ENCODE results near the gene GLI1.
"Not testable (repeated sequence)": the region's sequence is repeated elsewhere in the genome, so short reads cannot be mapped to it uniquely, and the experiment has no call there.

The GLI1 gene

GRCh38 chr12:57476993-57477709 is 17.6 kb downstream of the GLI1 start:
- DNase-seq, result no peak

- DNase-seq, result no peak
Observed at GRCh38 chr12:57477710-57478681, 18.4 kb downstream of the GLI1 start.

- DNase-seq, result no peak
Observed at GRCh38 chr12:57479043-57479375, 19.4 kb downstream of the GLI1 start.

GRCh38 chr12:57479376-57480115 is 20.0 kb downstream of the GLI1 start, which contains the start of gene ARHGAP9:
ARHGAP9 (minus strand) TSS chr12:57479866; CDS start chr12:57479406, 460 bp downstream.
- DNase-seq, result no peak

- DNase-seq, result no peak
Observed at GRCh38 chr12:57481671-57482070, 22.1 kb downstream of the GLI1 start.

- no peak for DNase-seq
Observed at GRCh38 chr12:57483466-57483865, 23.9 kb downstream of the GLI1 start.

GRCh38 chr12:57485695-57486094 is 26.1 kb downstream of the GLI1 start:
- no peak for DNase-seq

GRCh38 chr12:57487055-57487596 is 27.5 kb downstream of the GLI1 start:
- DNase-seq, result no peak

GRCh38 chr12:57487597-57488401 is 28.2 kb downstream of the GLI1 start, which contains the start of gene MARS1:
MARS1 (plus strand) TSS chr12:57488068; CDS start chr12:57488091, 23 bp downstream.
- DNase-seq, result peak; percentile 90

GRCh38 chr12:57488402-57489156 is 29.0 kb downstream of the GLI1 start:
- no peak for DNase-seq

GRCh38 chr12:57489157-57489641 is 29.6 kb downstream of the GLI1 start:
- DNase-seq, result no peak

GRCh38 chr12:57490126-57490525 is 30.5 kb downstream of the GLI1 start:
- DNase-seq, result no peak

- no peak for DNase-seq
Observed at GRCh38 chr12:57491393-57492280, 32.1 kb downstream of the GLI1 start.

- not testable (repeated sequence) for DNase-seq
Observed at GRCh38 chr12:57495051-57495701, 35.6 kb downstream of the GLI1 start.

- no peak for DNase-seq
Observed at GRCh38 chr12:57496822-57497221, 37.2 kb downstream of the GLI1 start.

GRCh38 chr12:57497223-57498131 is 37.9 kb downstream of the GLI1 start:
- DNase-seq, result no peak

GRCh38 chr12:57498132-57498502 is 38.5 kb downstream of the GLI1 start:
- DNase-seq, result no peak

GRCh38 chr12:57498571-57498970 is 39.0 kb downstream of the GLI1 start:
- DNase-seq, result no peak

Data from NCI-H1105 treated with DMSO at 0.1 percent for 48 hours (cell line).